IMR-90 (cell line): ENCODE data around the gene SIX2.

Experiments used
- MAFK ChIP-seq: IDR thresholded peaks from 2 replicates; pipeline ENCODE4 v1.6.1; 2012; ENCODE audit warnings: low read depth, low read length, improper control_type of control experiment
- POLR2A ChIP-seq: IDR thresholded peaks from 2 replicates; pipeline ENCODE4 v1.6.1; 2012; ENCODE audit warnings: mild to moderate bottlenecking, low read depth, low read length
- RFX5 ChIP-seq: IDR thresholded peaks from 2 replicates; pipeline ENCODE4 v1.8.0; 2012; ENCODE audit warnings: low read depth, mild to moderate bottlenecking, low read length, moderate library complexity
- TF ChIP-seq, protein P1 (sequence below): conservative IDR thresholded peaks from 2 replicates; pipeline ENCODE4 v1.5.1; 2012; ENCODE audit warnings: mild to moderate bottlenecking, low read depth, low read length, improper control_type of control experiment

DNA sequence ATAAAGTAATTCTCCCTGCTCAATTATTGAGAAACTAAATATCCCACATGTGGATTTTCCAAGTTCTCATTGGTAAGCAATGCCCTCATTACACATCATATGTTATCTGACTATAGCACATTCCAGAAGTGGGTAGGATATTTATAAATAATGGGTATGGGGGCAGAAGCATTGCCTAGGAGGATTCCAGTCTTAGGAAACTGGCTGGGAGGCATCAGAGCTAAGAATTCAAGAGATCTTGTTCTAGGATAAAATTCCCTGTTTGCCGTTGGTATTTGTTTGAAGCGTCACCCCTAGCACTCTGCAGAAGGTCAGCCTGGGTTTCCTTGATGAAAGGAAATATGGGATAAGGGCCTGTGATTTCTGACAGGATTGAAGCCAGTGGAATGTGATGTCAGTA lies 20.1 kb downstream of the SIX2 start:
- TF ChIP-seq, protein P1, sequence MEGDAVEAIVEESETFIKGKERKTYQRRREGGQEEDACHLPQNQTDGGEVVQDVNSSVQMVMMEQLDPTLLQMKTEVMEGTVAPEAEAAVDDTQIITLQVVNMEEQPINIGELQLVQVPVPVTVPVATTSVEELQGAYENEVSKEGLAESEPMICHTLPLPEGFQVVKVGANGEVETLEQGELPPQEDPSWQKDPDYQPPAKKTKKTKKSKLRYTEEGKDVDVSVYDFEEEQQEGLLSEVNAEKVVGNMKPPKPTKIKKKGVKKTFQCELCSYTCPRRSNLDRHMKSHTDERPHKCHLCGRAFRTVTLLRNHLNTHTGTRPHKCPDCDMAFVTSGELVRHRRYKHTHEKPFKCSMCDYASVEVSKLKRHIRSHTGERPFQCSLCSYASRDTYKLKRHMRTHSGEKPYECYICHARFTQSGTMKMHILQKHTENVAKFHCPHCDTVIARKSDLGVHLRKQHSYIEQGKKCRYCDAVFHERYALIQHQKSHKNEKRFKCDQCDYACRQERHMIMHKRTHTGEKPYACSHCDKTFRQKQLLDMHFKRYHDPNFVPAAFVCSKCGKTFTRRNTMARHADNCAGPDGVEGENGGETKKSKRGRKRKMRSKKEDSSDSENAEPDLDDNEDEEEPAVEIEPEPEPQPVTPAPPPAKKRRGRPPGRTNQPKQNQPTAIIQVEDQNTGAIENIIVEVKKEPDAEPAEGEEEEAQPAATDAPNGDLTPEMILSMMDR = no peak
- TF ChIP-seq RFX5 (no peak), POLR2A (no peak), MAFK (no peak)
